RWPE1 (cell line): ENCODE measurements around the gene PDGFA.

Experiments
- CTCF ChIA-PET: fragments of 350-600 bp; sonication (Branson Sonifier 250); formaldehyde crosslinking; extraction: SDS; loops from one replicate; lab custom pipeline; 2021; lab: Yijun Ruan, JAX
- POLR2A ChIA-PET: fragments of 400-600 bp; formaldehyde crosslinking; extraction: SDS; loops from one replicate; lab custom pipeline; 2020; ENCODE audit warnings: antibody characterized with exemption; ENCODE audit not compliant: low non-redundant PET; lab: Yijun Ruan, JAX
- DNase-seq: peaks from one replicate; pipeline ENCODE4 v3.0.0; 2012; ENCODE audit warnings: low spot score
- H3K27ac ChIP-seq: fragments of 450-650 bp; 2 replicates; pipeline ENCODE4 v1.5.1; 2017
- CTCF ChIP-seq: fragments of 450-650 bp; conservative IDR thresholded peaks from 2 replicates; pipeline ENCODE4 v1.5.1; 2017; ENCODE audit warnings: low read depth, mild to moderate bottlenecking

PDGFA gene

GRCh38 chr7:463817-464453, 55.7 kb downstream of the PDGFA start:
- no peak for DNase-seq
- ChIA-PET POLR2A (interaction anchor here (0.7 kb wide), 1 partner anchor 48 kb away, joined by 8 read pairs; no protein-coding TSS in a partner anchor), CTCF (no interaction called here)
- H3K27ac ChIP-seq, result peak overlapping the region; percentile 46
- no peak for TF ChIP-seq CTCF

GRCh38 chr7:463362-463781, 56.3 kb downstream of the PDGFA start:
- CTCF ChIA-PET, result interaction anchor here (0.6 kb wide), 1 partner anchor 87 kb away, joined by 4 read pairs; no protein-coding TSS in a partner anchor
- TF ChIP-seq CTCF, result no peak
- DNase-seq, result no peak
- no peak overlapping the region for H3K27ac ChIP-seq
- POLR2A ChIA-PET, result no interaction called here

GRCh38 chr7:462173-463103, 57.2 kb downstream of the PDGFA start:
- H3K27ac ChIP-seq, result peak overlapping the region; percentile 6; the same call in 1 of the 2 replicates
- TF ChIP-seq CTCF, result no peak
- ChIA-PET POLR2A (no interaction called here), CTCF (no interaction called here)
- DNase-seq, result no peak

- no peak for TF ChIP-seq CTCF
- CTCF ChIA-PET, result no interaction called here
Observed at GRCh38 chr7:461453-462172, 58.0 kb downstream of the PDGFA start.

GRCh38 chr7:461117-461452, 58.6 kb downstream of the PDGFA start:
- ChIA-PET CTCF (no interaction called here), POLR2A (no interaction called here)
- TF ChIP-seq CTCF, result no peak
- DNase-seq, result no peak
- H3K27ac ChIP-seq, result peak overlapping the region; percentile 6; the same call in 1 of the 2 replicates

More at GRCh38 chr7:461453-462172, 58.0 kb downstream of the PDGFA start:
- H3K27ac ChIP-seq, result peak overlapping the region; percentile 6; the same call in 1 of the 2 replicates
- POLR2A ChIA-PET, result no interaction called here
- DNase-seq, result no peak
